Measurements from ENCODE around the gene SLC26A11. TPM values are rescaled to one million over a fixed set of nuclear protein-coding genes. Genes with fewer than 3 reads are reported as not detected.

Gene SLC26A11
- total RNA-seq, 1 experiment from 2014 or later = 37.1 TPM

DNA sequence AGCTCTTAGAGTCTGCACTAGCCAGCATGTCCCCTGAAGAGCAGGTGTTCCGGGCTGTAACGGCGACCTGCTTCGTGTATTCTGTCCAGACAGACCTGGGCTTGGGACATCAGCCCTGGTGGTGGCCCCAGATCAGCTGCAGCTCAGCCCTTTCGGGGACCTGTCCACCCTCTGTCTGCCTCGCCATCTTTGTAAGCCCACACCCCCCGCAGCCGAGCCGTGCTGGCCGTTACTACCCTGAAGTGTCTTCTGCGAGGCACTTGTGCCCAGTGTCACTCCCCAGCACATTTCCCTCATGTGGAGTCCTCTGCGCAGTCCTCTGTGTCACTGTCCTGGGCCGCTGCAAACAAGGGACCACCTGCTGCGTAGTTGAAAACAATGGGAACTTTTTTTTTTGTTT is 40.0 kb upstream of the SLC26A11 start:
- no peak for DNase-seq
- no peaks in the 10 kb centered on the region for H3K27me3 Mint-ChIP-seq (ENCODE audit: insufficient read depth, unreplicated experiment)
- BruUV-seq (replicated peaks) = no TSS peak
- H3K27ac Mint-ChIP-seq (ENCODE audit: unreplicated experiment) = no peak overlapping the region
- intact Hi-C loops (cut with micrococcal nuclease; ENCODE audit: unreplicated experiment) = no loop called here
- Histone ChIP-seq H3K27me3 (replicated peaks; ENCODE audit: control insufficient read depth, insufficient read depth, low read length) (no peaks in the 10 kb centered on the region), H3K36me3 (ENCODE audit: control insufficient read depth, insufficient read depth, low read length) (no peaks in the 10 kb centered on the region), H3K4me3 (ENCODE audit: low read depth, low read length) (no peak overlapping the region), H3K4me1 (peaks cover 5% of the 10 kb centered on the region), H3K9me3 (no peaks in the 10 kb centered on the region)
- peaks cover 6% of the 10 kb centered on the region for H3K4me1 Mint-ChIP-seq (ENCODE audit: low read depth, unreplicated experiment)
- H3K36me3 Mint-ChIP-seq (ENCODE audit: insufficient read depth, unreplicated experiment) = peaks cover 4% of the 10 kb centered on the region
- ChIA-PET POLR2A (no interaction called here), CTCF (no interaction called here)
- TF ChIP-seq, protein P1, sequence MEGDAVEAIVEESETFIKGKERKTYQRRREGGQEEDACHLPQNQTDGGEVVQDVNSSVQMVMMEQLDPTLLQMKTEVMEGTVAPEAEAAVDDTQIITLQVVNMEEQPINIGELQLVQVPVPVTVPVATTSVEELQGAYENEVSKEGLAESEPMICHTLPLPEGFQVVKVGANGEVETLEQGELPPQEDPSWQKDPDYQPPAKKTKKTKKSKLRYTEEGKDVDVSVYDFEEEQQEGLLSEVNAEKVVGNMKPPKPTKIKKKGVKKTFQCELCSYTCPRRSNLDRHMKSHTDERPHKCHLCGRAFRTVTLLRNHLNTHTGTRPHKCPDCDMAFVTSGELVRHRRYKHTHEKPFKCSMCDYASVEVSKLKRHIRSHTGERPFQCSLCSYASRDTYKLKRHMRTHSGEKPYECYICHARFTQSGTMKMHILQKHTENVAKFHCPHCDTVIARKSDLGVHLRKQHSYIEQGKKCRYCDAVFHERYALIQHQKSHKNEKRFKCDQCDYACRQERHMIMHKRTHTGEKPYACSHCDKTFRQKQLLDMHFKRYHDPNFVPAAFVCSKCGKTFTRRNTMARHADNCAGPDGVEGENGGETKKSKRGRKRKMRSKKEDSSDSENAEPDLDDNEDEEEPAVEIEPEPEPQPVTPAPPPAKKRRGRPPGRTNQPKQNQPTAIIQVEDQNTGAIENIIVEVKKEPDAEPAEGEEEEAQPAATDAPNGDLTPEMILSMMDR (IDR thresholded peaks at IDR 0.05; ENCODE audit: insufficient read depth in 1 of 2, low read depth in 1 of 2, low read length in 1 of 2, severe bottlenecking in 1 of 2, unreplicated experiment in 1 of 2) = no peak
- H3K4me3 Mint-ChIP-seq (ENCODE audit: unreplicated experiment) = no peak overlapping the region
- H3K9me3 Mint-ChIP-seq (ENCODE audit: unreplicated experiment) = no peaks in the 10 kb centered on the region

DNA sequence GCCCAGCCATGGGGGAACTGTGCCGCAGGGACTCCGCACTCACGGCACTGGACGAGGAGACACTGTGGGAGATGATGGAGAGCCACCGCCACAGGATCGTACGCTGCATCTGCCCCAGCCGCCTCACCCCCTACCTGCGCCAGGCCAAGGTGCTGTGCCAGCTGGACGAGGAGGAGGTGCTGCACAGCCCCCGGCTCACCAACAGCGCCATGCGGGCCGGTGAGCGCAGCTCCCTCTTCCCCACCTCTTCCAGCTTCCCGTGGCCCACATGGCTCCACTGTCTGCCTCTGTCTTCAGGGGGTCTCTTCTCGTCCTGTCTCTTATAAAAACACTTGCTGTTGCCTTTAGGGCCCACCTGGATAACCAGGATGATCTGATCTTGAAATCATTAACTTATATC is 38.8 kb upstream of the SLC26A11 start:
- no peaks in the 10 kb centered on the region for H3K27me3 ChIP-seq (replicated peaks; ENCODE audit: control insufficient read depth, insufficient read depth, low read length)
- no peak for DNase-seq
- Mint-ChIP-seq H3K9me3 (ENCODE audit: unreplicated experiment) (no peaks in the 10 kb centered on the region), H3K27ac (ENCODE audit: unreplicated experiment) (no peak overlapping the region), H3K27me3 (ENCODE audit: insufficient read depth, unreplicated experiment) (no peaks in the 10 kb centered on the region), H3K4me3 (ENCODE audit: unreplicated experiment) (no peak overlapping the region), H3K4me1 (ENCODE audit: low read depth, unreplicated experiment) (no peaks in the 10 kb centered on the region), H3K36me3 (ENCODE audit: insufficient read depth, unreplicated experiment) (no peaks in the 10 kb centered on the region)
- ChIA-PET POLR2A (interaction anchor here (0.6 kb wide), 1 partner anchor 310 kb away, joined by 3 read pairs; no protein-coding TSS in a partner anchor), CTCF (interaction anchor here (0.6 kb wide), 1 partner anchor 14 kb away, joined by 3 read pairs; no protein-coding TSS in a partner anchor)
- H3K9me3 ChIP-seq = no peaks in the 10 kb centered on the region
- no peak overlapping the region for H3K4me3 ChIP-seq (ENCODE audit: low read depth, low read length)
- H3K36me3 ChIP-seq (ENCODE audit: control insufficient read depth, insufficient read depth, low read length) = no peaks in the 10 kb centered on the region
- intact Hi-C loops (cut with micrococcal nuclease; ENCODE audit: unreplicated experiment) = no loop called here
- TF ChIP-seq, protein P1 (IDR thresholded peaks at IDR 0.05; ENCODE audit: insufficient read depth in 1 of 2, low read depth in 1 of 2, low read length in 1 of 2, severe bottlenecking in 1 of 2, unreplicated experiment in 1 of 2) = no peak
- no TSS peak for BruUV-seq (replicated peaks)
- H3K4me1 ChIP-seq = no peaks in the 10 kb centered on the region

DNA sequence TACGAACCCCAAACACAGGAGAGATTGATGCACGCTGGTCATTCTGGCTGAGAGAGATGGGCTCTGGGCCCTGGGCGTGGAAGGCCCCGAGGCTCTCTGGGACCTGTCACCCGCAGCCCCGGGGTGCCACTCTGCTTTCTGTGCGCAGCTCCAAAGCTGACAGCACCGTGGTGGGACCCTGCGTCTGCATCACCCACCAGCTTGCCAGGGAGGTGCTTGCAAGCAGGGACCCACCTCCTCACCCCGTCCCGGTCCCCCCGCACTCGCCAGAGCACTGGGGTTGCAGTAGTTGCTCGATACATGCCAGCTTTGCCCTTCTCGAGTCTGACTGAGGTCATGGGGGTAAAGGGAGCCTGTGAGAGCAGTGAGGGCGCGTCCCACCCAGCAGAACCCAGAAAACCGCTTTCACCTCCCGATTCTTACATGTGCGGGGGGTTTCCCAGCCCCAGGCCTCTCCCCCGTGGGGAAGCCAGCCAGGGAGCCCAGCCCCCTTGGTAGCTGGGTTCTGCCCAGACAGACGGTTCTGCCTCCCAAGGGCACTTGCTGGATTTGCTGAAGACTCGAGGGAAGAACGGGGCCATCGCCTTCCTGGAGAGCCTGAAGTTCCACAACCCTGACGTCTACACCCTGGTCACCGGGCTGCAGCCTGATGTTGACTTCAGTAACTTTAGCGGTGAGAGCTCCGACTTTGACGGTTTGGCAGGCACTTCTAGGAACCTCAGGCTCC is 37.9 kb upstream of the SLC26A11 start:
- H3K4me3 ChIP-seq (ENCODE audit: low read depth, low read length) = no peak overlapping the region
- TF ChIP-seq, protein P1 (IDR thresholded peaks at IDR 0.05; ENCODE audit: insufficient read depth in 1 of 2, low read depth in 1 of 2, low read length in 1 of 2, severe bottlenecking in 1 of 2, unreplicated experiment in 1 of 2) = no peak
- no peak overlapping the region for H3K27ac Mint-ChIP-seq (ENCODE audit: unreplicated experiment)
- intact Hi-C loops (cut with micrococcal nuclease; ENCODE audit: unreplicated experiment) = no loop called here
- H3K9me3 ChIP-seq = no peaks in the 10 kb centered on the region
- H3K4me1 ChIP-seq = no peaks in the 10 kb centered on the region
- no peaks in the 10 kb centered on the region for H3K27me3 ChIP-seq (replicated peaks; ENCODE audit: control insufficient read depth, insufficient read depth, low read length)
- H3K36me3 Mint-ChIP-seq (ENCODE audit: insufficient read depth, unreplicated experiment) = no peaks in the 10 kb centered on the region
- H3K27me3 Mint-ChIP-seq (ENCODE audit: insufficient read depth, unreplicated experiment) = no peaks in the 10 kb centered on the region
- ChIA-PET CTCF (interaction anchor here (0.6 to 1.1 kb wide), 2 partner anchors 13 to 18 kb away, joined by 3 read pairs; no protein-coding TSS in a partner anchor), POLR2A (no interaction called here)
- BruUV-seq (replicated peaks) = no TSS peak
- DNase-seq = no peak
- no peaks in the 10 kb centered on the region for H3K4me1 Mint-ChIP-seq (ENCODE audit: low read depth, unreplicated experiment)
- H3K4me3 Mint-ChIP-seq (ENCODE audit: unreplicated experiment) = no peak overlapping the region
- no peaks in the 10 kb centered on the region for H3K9me3 Mint-ChIP-seq (ENCODE audit: unreplicated experiment)
- H3K36me3 ChIP-seq (ENCODE audit: control insufficient read depth, insufficient read depth, low read length) = no peaks in the 10 kb centered on the region

Measured in Caco-2 (cell line).